IMR-90 (cell line): Measurements from ENCODE around the gene ROBO1. TPM values are rescaled to one million over a fixed set of nuclear protein-coding genes. Genes with fewer than 3 reads are reported as not detected.

Source experiments
- ATAC-seq: fragments of 200-7000 bp; cut with Tn5 transposase; 2 replicates; pipeline ENCODE4 v1.9.1; 2020; ENCODE audit warnings: low read depth, mild to moderate bottlenecking, moderate library complexity
- BruUV-seq: library from RNA; stranded (reverse); fragments of 400-500 nt; replicated peaks from 2 replicates; lab custom pipeline; 2021; lab: Mats Ljungman, UMichigan
- CTCF ChIA-PET: fragments of 300-600 bp; formaldehyde crosslinking; extraction: SDS; loops from one replicate; lab custom pipeline; 2021; ENCODE audit warnings: antibody characterized with exemption; lab: Yijun Ruan, JAX
- POLR2A ChIA-PET: fragments of 300-600 bp; sonication (Branson Sonifier 250); formaldehyde crosslinking; loops from one replicate; lab custom pipeline; 2022; ENCODE audit warnings: antibody characterized with exemption; ENCODE audit not compliant: unreplicated experiment; lab: Charles Lee
- DNase-seq: peaks from one replicate; pipeline ENCODE4 v3.0.0; 2013
- H2AFZ ChIP-seq: replicated peaks from 2 replicates; pipeline ENCODE3; 2013; ENCODE audit warnings: low read length, mild to moderate bottlenecking; ENCODE audit not compliant: poor library complexity
- H2AK5ac ChIP-seq: 2 replicates; pipeline ENCODE4 v1.6.1; 2013; ENCODE audit warnings: low read depth, low read length, inconsistent platforms
- H2AK9ac ChIP-seq: replicated peaks from 2 replicates; pipeline ENCODE3; 2013; ENCODE audit warnings: mild to moderate bottlenecking, low read depth, low read length, moderate library complexity; ENCODE audit not compliant: poor library complexity
- H2BK120ac ChIP-seq: 2 replicates; pipeline ENCODE4 v1.6.1; 2013; ENCODE audit warnings: low read depth, low read length, inconsistent platforms
- H2BK15ac ChIP-seq: 3 replicates; pipeline ENCODE4 v1.6.1; 2013; ENCODE audit warnings: low read depth, low read length, inconsistent platforms
- H2BK20ac ChIP-seq: 2 replicates; pipeline ENCODE4 v1.6.1; 2013; ENCODE audit warnings: low read depth, mild to moderate bottlenecking, inconsistent platforms, low read length, moderate library complexity
- H2BK5ac ChIP-seq: 2 replicates; pipeline ENCODE4 v1.6.1; 2013; ENCODE audit warnings: mild to moderate bottlenecking, low read depth, low read length, inconsistent platforms; ENCODE audit not compliant: poor library complexity, severe bottlenecking
- H3K14ac ChIP-seq: replicated peaks from 2 replicates; pipeline ENCODE4 v1.6.1; 2013; ENCODE audit warnings: low read depth, low read length, inconsistent platforms
- H3K18ac ChIP-seq: 2 replicates; pipeline ENCODE4 v1.6.1; 2013; ENCODE audit warnings: low read depth, low read length, control low read depth
- H3K23ac ChIP-seq: 2 replicates; pipeline ENCODE4 v1.6.1; 2013; ENCODE audit warnings: low read depth, low read length, inconsistent platforms
- H3K27ac ChIP-seq: 2 replicates; pipeline ENCODE4 v1.5.1; 2013; ENCODE audit warnings: mild to moderate bottlenecking, control low read depth, low read length; ENCODE audit not compliant: insufficient read depth
- H3K27me3 ChIP-seq: 2 replicates; pipeline ENCODE4 v1.6.1; 2013; ENCODE audit warnings: low read length; ENCODE audit not compliant: control insufficient read depth, insufficient read depth
- H3K36me3 ChIP-seq: 2 replicates; pipeline ENCODE4 v1.6.1; 2013; ENCODE audit warnings: low read length, mixed read lengths; ENCODE audit not compliant: control insufficient read depth, insufficient read depth
- H3K4ac ChIP-seq: 2 replicates; pipeline ENCODE4 v1.6.1; 2013; ENCODE audit warnings: low read depth, low read length, inconsistent platforms
- H3K4me1 ChIP-seq: 2 replicates; pipeline ENCODE4 v1.6.1; 2013; ENCODE audit warnings: low read length, mixed read lengths; ENCODE audit not compliant: control insufficient read depth, insufficient read depth
- H3K4me2 ChIP-seq: 2 replicates; pipeline ENCODE4 v1.6.1; 2013; ENCODE audit warnings: low read depth, mild to moderate bottlenecking, control low read depth, low read length, moderate library complexity
- H3K4me3 ChIP-seq: 2 replicates; pipeline ENCODE4 v1.5.1; 2013; ENCODE audit warnings: low read depth, mild to moderate bottlenecking, control low read depth, low read length, moderate library complexity; ENCODE audit not compliant: insufficient read depth
- H3K56ac ChIP-seq: 2 replicates; pipeline ENCODE4 v1.6.1; 2013; ENCODE audit warnings: low read length, inconsistent platforms; ENCODE audit not compliant: insufficient read depth; ENCODE audit errors: extremely low read depth
- H3K79me1 ChIP-seq, 2 experiments: 2 replicates each; pipeline ENCODE4 v1.6.1; 2013; ENCODE audit warnings: low read length in 2 of 2, inconsistent platforms in 1 of 2, low read depth in 1 of 2
- H3K9ac ChIP-seq: 2 replicates; pipeline ENCODE4 v1.6.1; 2013; ENCODE audit warnings: low read depth, low read length, control low read depth
- H3K9me1 ChIP-seq: 2 replicates; pipeline ENCODE4 v1.6.1; 2013; ENCODE audit warnings: low read length, inconsistent platforms; ENCODE audit not compliant: insufficient read depth
- H3K9me3 ChIP-seq: 2 replicates; pipeline ENCODE4 v1.6.1; 2013; ENCODE audit warnings: low read length; ENCODE audit not compliant: control insufficient read depth, insufficient read depth
- H4K20me1 ChIP-seq: 2 replicates; pipeline ENCODE4 v1.6.1; 2013; ENCODE audit warnings: low read length, inconsistent platforms; ENCODE audit not compliant: insufficient read depth
- H4K5ac ChIP-seq: 2 replicates; pipeline ENCODE4 v1.6.1; 2013; ENCODE audit warnings: mild to moderate bottlenecking, low read depth, low read length, control low read depth
- H4K8ac ChIP-seq, 2 experiments: 2 replicates each; pipeline ENCODE4 v1.6.1; 2013; ENCODE audit warnings: low read depth in 2 of 2, low read length in 2 of 2, control low read depth in 1 of 2, inconsistent platforms in 1 of 2
- H4K91ac ChIP-seq: 2 replicates; pipeline ENCODE4 v1.6.1; 2013; ENCODE audit warnings: low read depth, low read length, inconsistent platforms; ENCODE audit not compliant: insufficient read depth
- CEBPB ChIP-seq: IDR thresholded peaks from 2 replicates; pipeline ENCODE4 v1.6.1; 2012; ENCODE audit warnings: low read depth, low read length, improper control_type of control experiment
- MAFK ChIP-seq: IDR thresholded peaks from 2 replicates; pipeline ENCODE4 v1.6.1; 2012; ENCODE audit warnings: low read depth, low read length, improper control_type of control experiment
- MXI1 ChIP-seq: IDR thresholded peaks from 2 replicates; pipeline ENCODE4 v1.6.1; 2012; ENCODE audit warnings: low read depth, mild to moderate bottlenecking, low read length, moderate library complexity, borderline replicate concordance
- NFE2L2 ChIP-seq: fragments of 150-350 bp; IDR thresholded peaks from 2 replicates; pipeline ENCODE4 v1.6.1; 2016; ENCODE audit warnings: low read depth, mild to moderate bottlenecking, low read length
- POLR2A ChIP-seq: IDR thresholded peaks from 2 replicates; pipeline ENCODE4 v1.6.1; 2012; ENCODE audit warnings: mild to moderate bottlenecking, low read depth, low read length
- SMC3 ChIP-seq: fragments of 150-350 bp; IDR thresholded peaks from 2 replicates; pipeline ENCODE4 v1.6.1; 2016; ENCODE audit warnings: low read depth, mild to moderate bottlenecking, antibody characterized with exemption, low read length, moderate library complexity
- WGBS, 2 experiments: methylation state at CpG; one replicate each; pipeline versions ENCODE4 v1.1.5 to v1.1.7; 2013; ENCODE audit warnings: missing lambda C conversion rate in 2 of 2; ENCODE audit not compliant: insufficient read length in 1 of 2; ENCODE audit errors: extremely low coverage in 2 of 2; 5-methylcytosine and 5-hydroxymethylcytosine counted together
- dilution Hi-C: fragments of 300-500 bp; cut with HindIII; formaldehyde crosslinking; loops from one replicate; pipeline ENCODE4 v1.14.3; 2018; ENCODE audit warnings: low sequenced_read_pairs; ENCODE audit not compliant: unreplicated experiment
- in situ Hi-C: fragments of 300-500 bp; cut with MboI; formaldehyde crosslinking; loops from 3 replicates; pipeline ENCODE4 v1.14.3; 2019; ENCODE audit warnings: low sequenced_read_pairs, inconsistent platforms, mixed read lengths
- intact Hi-C: fragments of 100-400 bp; cut with micrococcal nuclease; formaldehyde crosslinking; loops from 2 replicates; pipeline ENCODE4 v1.10.0; 2022
- polyA plus RNA-seq, 3 experiments: library from polyadenylated mRNA; depleted of rRNA; stranded (reverse); fragments of >200 nt; gene quantifications; 2 replicates each; pipeline ENCODE4 v1.2.3, GENCODE V29; 2012; ENCODE audit warnings: low replicate concordance in 1 of 3
- total RNA-seq: library from RNA; depleted of rRNA; stranded (reverse); fragments of >200 nt; gene quantifications from 2 replicates; pipeline ENCODE4 v1.2.3, GENCODE V29; 2012
- TF ChIP-seq, protein P1 (sequence below): fragments of 150-350 bp; IDR thresholded peaks from 2 replicates; pipeline ENCODE4 v1.6.1; 2016; ENCODE audit warnings: low read depth, mild to moderate bottlenecking, low read length, moderate library complexity, borderline replicate concordance

Gene ROBO1
- total and polyA plus RNA-seq, 2 of the 4 experiments (the other 2 are of a cell fraction), result 24.1 to 53.9 TPM

DNA sequence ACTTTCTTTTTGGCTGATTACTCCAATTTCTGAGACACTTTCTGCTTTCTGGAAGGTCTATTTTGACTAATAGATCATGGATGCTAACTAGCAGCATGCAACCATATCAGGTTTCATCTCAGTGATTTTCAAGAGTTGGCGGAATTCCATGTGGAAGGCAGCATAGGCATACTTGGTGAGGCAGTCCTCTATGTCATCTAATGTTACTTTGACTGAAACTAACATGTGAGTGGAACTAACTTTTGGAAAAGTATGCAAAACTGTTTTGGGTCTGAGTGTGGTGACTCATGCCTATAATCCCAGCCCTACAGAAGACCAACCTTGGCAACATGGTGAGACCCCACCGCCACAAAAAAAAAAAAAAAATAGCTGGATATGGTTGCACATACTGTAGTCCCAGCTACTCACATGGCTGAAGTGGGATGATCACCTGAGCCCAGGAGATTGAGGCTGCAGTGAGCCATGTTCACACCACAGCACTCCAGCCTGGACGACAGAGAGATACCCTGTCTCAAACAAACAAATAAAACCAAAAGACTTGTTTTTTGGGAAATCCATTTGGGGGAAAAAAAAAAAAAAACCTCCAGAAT is 1033.7 kb downstream of the ROBO1 start:
- CTCF ChIA-PET, result interaction anchor here (0.6 kb wide), 3 partner anchors 18 to 525 kb away, joined by 3 to 9 read pairs (median 8); no protein-coding TSS in a partner anchor
- H2BK5ac ChIP-seq, result no peak overlapping the region
- no peak overlapping the region for H2AK5ac ChIP-seq

More for the DNA sequence above, 1033.7 kb downstream of the ROBO1 start:
- no peak overlapping the region for H3K4me2 ChIP-seq
- H4K91ac ChIP-seq, result no peak overlapping the region
- H3K56ac ChIP-seq, result no peak overlapping the region
- no peak for TF ChIP-seq POLR2A
- no peak for TF ChIP-seq CEBPB
- no peak for TF ChIP-seq MAFK
- TF ChIP-seq SMC3, result no peak
- TF ChIP-seq, protein P1, sequence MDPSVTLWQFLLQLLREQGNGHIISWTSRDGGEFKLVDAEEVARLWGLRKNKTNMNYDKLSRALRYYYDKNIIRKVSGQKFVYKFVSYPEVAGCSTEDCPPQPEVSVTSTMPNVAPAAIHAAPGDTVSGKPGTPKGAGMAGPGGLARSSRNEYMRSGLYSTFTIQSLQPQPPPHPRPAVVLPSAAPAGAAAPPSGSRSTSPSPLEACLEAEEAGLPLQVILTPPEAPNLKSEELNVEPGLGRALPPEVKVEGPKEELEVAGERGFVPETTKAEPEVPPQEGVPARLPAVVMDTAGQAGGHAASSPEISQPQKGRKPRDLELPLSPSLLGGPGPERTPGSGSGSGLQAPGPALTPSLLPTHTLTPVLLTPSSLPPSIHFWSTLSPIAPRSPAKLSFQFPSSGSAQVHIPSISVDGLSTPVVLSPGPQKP, result no peak
- no peak for TF ChIP-seq NFE2L2
- no peak for TF ChIP-seq MXI1
- no peak overlapping the region for H4K5ac ChIP-seq
- no peak overlapping the region for H2AK9ac ChIP-seq
- no peaks in the 10 kb centered on the region for H3K27me3 ChIP-seq
- dilution Hi-C loops, result no loop called here
- no peak overlapping the region for H2BK20ac ChIP-seq
- ATAC-seq (peak; percentile 69), DNase-seq (peak; percentile 83)
- H2BK120ac ChIP-seq, result no peak overlapping the region
- no peak overlapping the region for H2BK15ac ChIP-seq
- in situ Hi-C loops, result no loop called here
- no peaks in the 10 kb centered on the region for H4K20me1 ChIP-seq
- H3K4ac ChIP-seq, result no peak overlapping the region
- H3K14ac ChIP-seq, result no peak overlapping the region
- H2AFZ ChIP-seq, result no peak overlapping the region
- H3K79me1 ChIP-seq, result no peaks in the 10 kb centered on the region
- no peak overlapping the region for H3K4me3 ChIP-seq
- no peak overlapping the region for H3K9ac ChIP-seq
- no peak overlapping the region for H4K8ac ChIP-seq
- POLR2A ChIA-PET, result no interaction called here
- BruUV-seq, result no TSS peak
- intact Hi-C loops, result no loop called here
- no peaks in the 10 kb centered on the region for H3K9me1 ChIP-seq
- H3K18ac ChIP-seq, result no peak overlapping the region
- H3K4me1 ChIP-seq, result peaks cover 1% of the 10 kb centered on the region; the same call in 1 of the 2 replicates
- H3K36me3 ChIP-seq, result no peaks in the 10 kb centered on the region
- H3K27ac ChIP-seq, result no peak overlapping the region
- no CpG with 5 or more reads among the region's 3 CpGs for WGBS, 2 experiments
- H3K23ac ChIP-seq, result no peak overlapping the region
- no peaks in the 10 kb centered on the region for H3K9me3 ChIP-seq
